Measurements from ENCODE around the gene SLC26A3. TPM values are rescaled to one million over a fixed set of nuclear protein-coding genes. Genes with fewer than 3 reads are reported as not detected.
A peak's percentile ranks its signal among the peaks of the same experiment; 100 is the strongest.

The SLC26A3 gene
- polyA plus RNA-seq, 6 donors from 2014 or later, result not detected

DNA sequence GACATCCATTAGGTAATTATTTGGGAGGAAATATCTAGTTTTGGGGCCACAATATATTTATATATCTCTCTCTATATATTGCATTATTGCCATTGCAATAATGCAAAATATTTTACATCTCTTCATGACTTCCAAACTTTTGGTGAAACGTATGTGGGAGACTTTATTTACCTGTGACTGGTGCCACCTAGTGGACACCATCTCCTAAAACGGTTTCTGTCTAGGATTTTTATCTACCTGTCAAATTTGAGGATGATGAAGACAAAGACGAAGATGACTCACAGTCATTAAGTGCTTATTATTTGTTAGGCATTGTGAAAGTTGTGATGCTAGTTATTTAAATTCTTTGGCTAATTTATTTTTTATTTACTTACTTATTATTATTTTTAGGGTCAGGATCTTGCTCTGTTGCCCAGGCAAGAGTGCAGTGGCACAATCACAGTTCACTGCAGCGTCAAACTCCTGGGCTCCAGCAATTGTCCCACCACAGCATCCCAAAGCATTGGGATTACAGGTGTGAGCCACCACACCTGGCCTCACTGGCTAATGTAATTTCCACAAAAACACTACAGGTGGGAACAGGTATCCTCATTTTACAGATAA lies 77.8 kb downstream of the SLC26A3 start:
- peak; percentile 45 for DNase-seq
- H3K4me3 Mint-ChIP-seq, result no peak overlapping the region
- H3K9me3 Mint-ChIP-seq, result no peaks in the 10 kb centered on the region
- H3K36me3 Mint-ChIP-seq, result no peaks in the 10 kb centered on the region
- no peaks in the 10 kb centered on the region for H3K4me1 Mint-ChIP-seq
- ATAC-seq (ENCODE audit: low read depth in 2 of 2), result peak; percentile 40 to 45
- no peak overlapping the region for H3K27ac Mint-ChIP-seq
- H3K27me3 Mint-ChIP-seq, result peaks cover 14 to 21% (median 18%) of the 10 kb centered on the region in 3 donors

DNA sequence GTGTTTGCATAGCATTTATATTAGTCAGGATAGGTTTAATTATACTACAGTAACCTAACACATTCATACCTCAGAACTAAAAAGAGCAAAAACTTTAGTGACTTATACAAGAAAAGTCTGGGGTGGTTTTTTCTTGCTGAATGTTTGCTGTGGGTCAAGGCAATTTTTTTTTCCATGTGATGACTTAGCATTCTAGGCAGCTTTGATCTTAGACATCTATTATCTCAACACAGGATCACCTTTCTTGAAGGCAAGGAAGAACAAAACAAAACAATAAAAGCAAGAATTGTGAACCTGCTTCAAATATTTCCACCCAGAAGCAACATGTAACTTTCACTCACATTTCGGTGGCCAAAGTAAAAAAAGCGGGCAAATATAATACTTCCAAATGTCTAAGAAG lies 79.8 kb downstream of the SLC26A3 start:
- ATAC-seq (ENCODE audit: low read depth in 2 of 2) (no peak), DNase-seq (no peak)
- no peak overlapping the region for H3K4me3 Mint-ChIP-seq
- H3K27ac Mint-ChIP-seq, result peak overlapping the region in 1 of 6 donors; percentile 19
- H3K4me1 Mint-ChIP-seq, result no peaks in the 10 kb centered on the region
- peaks cover 10 to 19% (median 12%) of the 10 kb centered on the region in 3 donors for H3K27me3 Mint-ChIP-seq
- H3K9me3 Mint-ChIP-seq, result no peaks in the 10 kb centered on the region
- no peaks in the 10 kb centered on the region for H3K36me3 Mint-ChIP-seq

- no peaks in the 10 kb centered on the region for H3K9me3 Mint-ChIP-seq
- no peak for ATAC-seq (ENCODE audit: low read depth in 2 of 2)
- no peaks in the 10 kb centered on the region for H3K4me1 Mint-ChIP-seq
- peaks cover 0 to 6% (median 0%) of the 10 kb centered on the region in 3 donors for H3K27me3 Mint-ChIP-seq
- H3K36me3 Mint-ChIP-seq, result no peaks in the 10 kb centered on the region
- H3K4me3 Mint-ChIP-seq, result no peak overlapping the region
- DNase-seq, result no peak
- no peak overlapping the region for H3K27ac Mint-ChIP-seq
Observed at GRCh38 chr7:107721286-107721685, 81.7 kb downstream of the SLC26A3 start.

- Mint-ChIP-seq H3K36me3 (no peaks in the 10 kb centered on the region), H3K27ac (peak overlapping the region in 1 of 6 donors; percentile 0), H3K4me1 (no peaks in the 10 kb centered on the region), H3K27me3 (peaks cover 0 to 6% (median 0%) of the 10 kb centered on the region in 3 donors), H3K4me3 (no peak overlapping the region), H3K9me3 (no peaks in the 10 kb centered on the region)
- DNase-seq (no peak), ATAC-seq (ENCODE audit: low read depth in 2 of 2) (no peak)
Observed at GRCh38 chr7:107718456-107719193, 84.4 kb downstream of the SLC26A3 start.

GRCh38 chr7:107715531-107715930 lies 87.5 kb downstream of the SLC26A3 start:
- no peaks in the 10 kb centered on the region for H3K4me1 Mint-ChIP-seq
- H3K27me3 Mint-ChIP-seq, result peaks cover 0 to 6% (median 0%) of the 10 kb centered on the region in 3 donors
- no peak overlapping the region for H3K4me3 Mint-ChIP-seq
- H3K9me3 Mint-ChIP-seq, result no peaks in the 10 kb centered on the region
- no peaks in the 10 kb centered on the region for H3K36me3 Mint-ChIP-seq
- no peak for ATAC-seq (ENCODE audit: low read depth in 2 of 2)
- H3K27ac Mint-ChIP-seq, result no peak overlapping the region
- no peak for DNase-seq

Other genes with a start within 250 kb of the SLC26A3 start
- 10 to 100 TPM; 19.3 to 38.9 (median 23.4) TPM for gene COG5, start 239.3 kb downstream of the SLC26A3 start, polyA plus RNA-seq (ENCODE audit: low read depth in 6 of 6)
- 10 to 100 TPM in 1 of 6 donors, 1 to 10 TPM in 4, under 1 TPM in 1; 0.91 to 10.0 (median 7.6) TPM for gene DUS4L, start 239.3 kb downstream of the SLC26A3 start, polyA plus RNA-seq (ENCODE audit: low read depth in 6 of 6)
- 10 to 100 TPM; 63.0 to 89.2 (median 77.5) TPM for gene BCAP29, start 223.0 kb downstream of the SLC26A3 start, polyA plus RNA-seq (ENCODE audit: low read depth in 6 of 6)
- gene SLC26A4, start 142.4 kb downstream of the SLC26A3 start, polyA plus RNA-seq (ENCODE audit: low read depth in 6 of 6), result under 1 TPM in 2 of 6 donors, not detected in 4; 0.09 to 0.19 TPM
- gene CBLL1, start 59.1 kb downstream of the SLC26A3 start, polyA plus RNA-seq (ENCODE audit: low read depth in 6 of 6), result 100 to 1,000 TPM in 1 of 6 donors, 10 to 100 TPM in 5; 68.2 to 118 (median 75.4) TPM
- 10 to 100 TPM; 35.3 to 49.5 (median 42.9) TPM for gene DLD, start 88.0 kb upstream of the SLC26A3 start, polyA plus RNA-seq (ENCODE audit: low read depth in 6 of 6)
- 1 to 10 TPM in 1 of 6 donors, under 1 TPM in 1, not detected in 4; 0.82 to 1.1 TPM for gene LAMB1, start 199.9 kb upstream of the SLC26A3 start, polyA plus RNA-seq (ENCODE audit: low read depth in 6 of 6)

Measured in naive B cell (primary cell).